CD4-positive, alpha-beta T cell treated with Interferon alpha-2 for 1 hour (primary cell): ENCODE results near the gene LMO3.

Source experiments
- DNase-seq, 2 donors: peaks; one replicate each; pipeline ENCODE4 v3.0.0-alpha.2; 2020 to 2022

The LMO3 gene

DNA sequence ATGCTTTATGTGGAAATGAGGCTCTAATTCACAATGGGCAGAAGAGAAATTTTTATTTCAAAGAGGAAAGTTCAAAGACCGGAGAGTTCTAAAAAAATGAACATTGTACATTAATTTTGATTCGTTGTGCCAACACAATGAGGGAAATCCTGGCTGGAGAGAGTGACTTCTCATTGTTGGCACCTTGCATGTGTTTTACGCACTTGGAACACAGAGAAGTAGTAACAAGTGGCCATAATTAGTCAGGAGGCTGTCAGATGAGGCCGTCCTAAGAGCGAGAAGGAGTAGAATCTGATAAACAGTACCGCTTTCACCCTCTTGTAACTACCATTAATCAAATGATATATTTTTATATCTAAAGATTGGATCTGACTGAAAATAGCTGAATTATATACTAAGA is 6.9 kb downstream of the LMO3 start:
- no peak for DNase-seq

DNA sequence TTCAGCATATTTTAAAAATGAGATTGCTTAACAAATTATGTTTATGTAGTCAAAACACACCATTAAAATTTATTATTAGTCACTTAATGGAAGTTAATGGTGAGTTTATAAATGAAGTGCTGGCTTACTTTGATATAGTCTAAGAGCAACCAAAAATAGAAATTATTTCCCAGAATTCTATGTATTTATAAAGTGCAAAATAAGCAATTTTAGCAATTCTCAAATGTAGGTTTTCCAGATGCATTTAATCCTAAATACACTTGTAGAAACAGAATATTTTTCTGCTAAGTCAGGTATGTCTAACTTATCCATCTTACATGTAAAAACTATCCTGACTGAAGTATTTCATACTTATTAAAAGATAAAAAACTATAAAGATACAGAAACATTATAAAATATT is 11.2 kb downstream of the LMO3 start:
- no peak for DNase-seq

DNA sequence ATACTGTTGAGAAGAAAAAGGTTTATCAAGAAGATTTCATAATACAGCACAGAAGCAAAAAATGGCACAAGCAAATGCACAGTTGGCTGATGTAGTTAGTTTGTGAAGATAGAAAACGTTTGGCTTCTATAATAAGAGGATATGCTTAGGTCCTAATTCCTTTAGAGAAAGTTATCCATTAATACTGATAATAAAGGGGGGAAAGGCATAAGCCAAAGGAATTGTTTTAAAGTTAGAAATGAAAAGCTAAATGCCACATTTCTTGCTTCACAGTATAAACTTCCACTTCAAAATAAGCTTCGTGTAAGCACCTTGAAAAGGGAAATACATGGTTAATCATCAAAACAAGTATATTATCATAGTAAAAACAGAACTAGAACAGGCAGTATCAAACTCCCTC is 12.4 kb downstream of the LMO3 start:
- no peak for DNase-seq

DNA sequence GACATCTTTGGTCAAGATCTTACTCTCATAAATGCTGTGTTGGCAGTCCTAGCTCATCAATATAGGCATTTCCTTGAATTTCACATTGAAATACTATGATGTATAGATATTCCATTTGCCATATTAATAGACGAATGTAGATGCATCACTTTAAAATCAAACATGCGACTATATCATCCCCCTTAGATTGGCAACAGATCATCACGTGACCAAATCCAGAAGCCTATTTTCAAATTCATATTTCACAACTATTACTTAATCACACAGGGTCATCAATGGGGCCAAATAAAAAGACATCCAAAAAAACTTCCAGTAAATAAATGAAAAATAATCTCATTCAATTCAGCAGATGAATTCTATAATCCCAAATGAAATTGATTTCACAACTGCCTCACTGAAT is 15.3 kb downstream of the LMO3 start:
- DNase-seq: no peak

GRCh38 chr12:16588812-16589211 is 17.1 kb downstream of the LMO3 start:
- DNase-seq: no peak

GRCh38 chr12:16587514-16587913 is 18.4 kb downstream of the LMO3 start:
- DNase-seq: no peak

GRCh38 chr12:16587110-16587453 is 18.9 kb downstream of the LMO3 start:
- DNase-seq: no peak

DNA sequence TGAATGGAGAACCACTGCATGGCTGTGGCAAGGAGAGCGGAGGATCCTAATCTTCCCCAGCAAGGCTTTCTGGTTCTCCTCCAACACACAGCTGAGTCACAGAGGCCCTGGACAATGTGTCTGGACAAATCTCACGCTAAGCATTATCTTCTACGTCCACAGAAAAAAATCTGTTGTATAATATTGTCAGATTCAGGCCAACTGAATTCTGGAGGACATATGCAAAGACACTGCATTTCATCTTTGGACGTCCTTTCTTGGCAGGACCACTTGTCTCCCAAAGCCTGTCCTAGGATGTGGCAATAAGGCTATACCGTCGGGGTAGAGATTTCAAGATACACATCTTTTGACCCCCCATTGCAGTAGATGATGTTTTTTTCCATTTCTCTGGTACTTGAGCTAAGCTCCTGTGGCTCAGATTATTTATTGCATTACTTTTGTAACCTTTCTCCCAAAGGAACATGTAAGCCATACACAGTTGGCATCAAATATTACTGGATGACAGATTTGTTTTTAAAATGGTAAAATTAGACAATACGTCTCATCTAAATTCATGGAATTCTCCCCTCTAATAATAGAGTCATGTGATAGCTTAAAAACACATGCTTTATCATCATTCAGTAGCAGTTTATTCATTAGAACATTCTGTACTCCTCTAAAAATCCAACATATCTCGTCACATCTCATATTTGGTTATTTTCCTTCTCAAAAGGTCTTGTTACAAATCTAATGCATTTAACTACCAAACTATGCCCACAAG is 19.4 kb downstream of the LMO3 start:
- DNase-seq: no peak

DNA sequence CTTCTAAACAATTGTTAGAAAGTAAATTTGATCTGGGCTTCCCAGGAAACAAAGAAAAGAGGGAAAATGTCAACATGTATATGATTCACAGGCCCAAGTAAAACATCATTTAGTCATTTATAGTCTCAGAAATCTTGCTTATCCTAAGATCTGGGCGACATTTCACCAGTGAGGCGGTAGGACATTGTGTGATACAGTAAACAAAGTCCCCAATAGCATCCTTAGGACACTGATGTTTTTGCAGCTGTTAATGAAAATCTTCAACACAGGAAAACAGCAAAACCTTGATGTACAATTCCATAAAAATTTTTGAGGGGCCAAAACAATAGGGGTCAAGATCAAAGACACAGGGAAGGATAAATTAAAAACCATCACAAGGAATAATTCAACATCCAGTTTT is 20.2 kb downstream of the LMO3 start:
- DNase-seq: no peak

- DNase-seq: no peak
Measured at GRCh38 chr12:16583969-16584745, 21.8 kb downstream of the LMO3 start.

DNA sequence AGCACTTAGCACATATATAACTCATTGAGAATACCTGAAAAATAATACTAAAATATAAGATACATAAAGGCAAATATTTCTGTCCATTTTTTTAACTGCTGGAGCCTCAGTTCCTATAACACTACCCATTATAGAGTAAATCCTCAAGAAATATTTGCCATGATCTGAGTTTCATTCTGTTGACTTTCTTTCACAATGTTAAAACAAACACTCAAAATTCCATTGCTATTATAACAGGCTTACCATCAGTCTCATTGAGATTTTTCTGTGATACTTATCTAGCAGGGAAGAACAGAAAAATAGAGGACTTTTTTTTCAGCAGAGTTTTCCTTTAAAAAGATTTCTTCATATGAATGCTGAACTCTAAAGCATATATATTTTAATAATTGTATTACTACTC is 24.5 kb downstream of the LMO3 start:
- no peak for DNase-seq

GRCh38 chr12:16579041-16579440 is 26.9 kb downstream of the LMO3 start:
- no peak for DNase-seq

DNA sequence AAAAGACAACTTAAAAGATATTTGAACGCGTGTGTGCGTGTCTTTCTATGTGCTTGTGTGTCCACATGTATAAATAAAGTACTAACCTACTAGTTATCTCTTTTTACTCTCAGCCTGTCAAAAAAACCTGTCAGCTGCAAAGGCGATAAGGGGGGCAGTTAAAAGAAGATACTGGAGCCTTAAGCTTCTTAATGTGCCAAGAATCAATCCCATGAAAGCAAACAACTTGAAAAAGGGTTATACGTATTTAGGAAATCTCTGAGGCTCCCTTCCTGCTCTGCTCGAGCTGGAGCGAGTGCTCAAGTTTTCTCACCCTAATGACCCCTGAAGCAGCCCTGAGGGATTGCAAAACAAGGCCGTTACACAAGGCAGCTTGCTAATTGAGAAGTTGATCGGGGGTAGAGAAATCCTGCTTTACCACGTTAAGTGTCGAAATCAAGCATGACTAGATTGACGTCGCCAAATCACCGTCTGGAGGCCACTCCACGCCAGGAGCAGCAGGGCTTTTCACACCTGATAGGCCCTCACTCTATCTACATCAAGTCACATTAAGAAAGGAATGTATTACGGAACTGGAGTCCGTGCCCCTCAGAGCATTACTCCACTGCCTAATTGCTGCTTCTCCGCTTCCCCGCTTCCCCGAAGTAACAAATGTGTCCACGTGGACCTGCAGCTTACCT is 32.4 kb downstream of the LMO3 start:
- DNase-seq: no peak

- DNase-seq: no peak
Measured at GRCh38 chr12:16568873-16569272, 37.1 kb downstream of the LMO3 start.

- DNase-seq: no peak
Measured at GRCh38 chr12:16564675-16565074, 41.3 kb downstream of the LMO3 start.

GRCh38 chr12:16563504-16563903 is 42.5 kb downstream of the LMO3 start:
- no peak for DNase-seq

DNA sequence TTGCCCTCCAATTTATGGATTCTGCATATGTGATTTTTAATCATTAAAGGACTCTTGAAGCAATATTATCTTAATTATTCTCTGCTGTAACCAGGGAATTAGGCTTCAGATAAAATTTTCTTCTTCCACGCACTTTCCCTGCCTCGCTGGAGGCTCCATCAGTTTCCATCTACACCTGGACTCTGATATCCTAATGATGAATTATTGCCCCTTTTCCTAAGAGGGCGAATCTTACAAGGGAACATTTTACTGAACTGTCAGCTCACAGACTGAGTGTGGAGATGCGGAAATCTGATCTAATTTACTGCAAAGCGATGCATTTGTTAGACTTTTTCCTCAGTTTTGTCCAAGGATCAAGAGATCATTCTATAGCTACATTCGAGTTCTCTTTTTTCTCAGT is 43.0 kb downstream of the LMO3 start:
- DNase-seq: no peak

DNA sequence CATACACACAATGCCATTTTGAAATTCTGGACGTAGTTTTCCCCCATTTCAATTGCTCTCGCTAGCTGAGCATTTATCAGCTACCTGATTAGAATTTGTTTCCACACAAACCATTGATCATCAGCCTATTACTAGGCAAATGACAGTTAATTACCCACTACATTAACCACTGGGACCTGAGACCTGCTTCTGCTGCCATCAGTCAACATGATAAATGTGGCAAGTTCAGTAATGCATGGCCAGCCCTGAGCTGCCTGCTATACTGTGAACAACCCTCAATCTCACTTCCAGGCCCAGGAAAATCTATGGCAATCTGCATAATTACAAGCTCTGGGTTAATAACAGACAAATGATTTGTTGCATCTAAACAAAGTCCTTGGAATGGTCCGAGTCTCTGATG is 43.5 kb downstream of the LMO3 start:
- DNase-seq: no peak

DNA sequence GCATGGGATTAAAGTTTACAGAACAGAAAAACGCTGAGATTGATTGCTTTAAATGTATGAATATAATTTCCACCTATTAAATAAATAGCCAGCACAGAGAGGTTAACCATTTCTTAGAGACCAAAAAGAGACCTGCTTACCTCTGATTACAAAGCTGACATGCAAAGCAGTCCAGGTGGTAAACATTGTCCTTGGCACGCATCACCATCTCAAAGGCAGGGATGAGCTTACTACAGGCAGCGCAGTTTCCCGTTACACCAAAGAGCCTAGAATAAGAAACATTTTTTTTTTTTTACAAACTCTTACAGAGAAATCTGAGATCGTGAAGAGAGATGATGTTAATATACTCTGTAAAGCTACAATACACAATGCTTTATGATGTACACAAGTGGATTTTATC is 45.7 kb downstream of the LMO3 start:
- DNase-seq: no peak

- no peak for DNase-seq
Measured at GRCh38 chr12:16555630-16556029, 50.3 kb downstream of the LMO3 start.

- no peak for DNase-seq
Measured at GRCh38 chr12:16553457-16553856, 52.5 kb downstream of the LMO3 start.

GRCh38 chr12:16552301-16552700 is 53.7 kb downstream of the LMO3 start:
- no peak for DNase-seq

GRCh38 chr12:16545836-16546235 is 60.1 kb downstream of the LMO3 start:
- no peak for DNase-seq

DNA sequence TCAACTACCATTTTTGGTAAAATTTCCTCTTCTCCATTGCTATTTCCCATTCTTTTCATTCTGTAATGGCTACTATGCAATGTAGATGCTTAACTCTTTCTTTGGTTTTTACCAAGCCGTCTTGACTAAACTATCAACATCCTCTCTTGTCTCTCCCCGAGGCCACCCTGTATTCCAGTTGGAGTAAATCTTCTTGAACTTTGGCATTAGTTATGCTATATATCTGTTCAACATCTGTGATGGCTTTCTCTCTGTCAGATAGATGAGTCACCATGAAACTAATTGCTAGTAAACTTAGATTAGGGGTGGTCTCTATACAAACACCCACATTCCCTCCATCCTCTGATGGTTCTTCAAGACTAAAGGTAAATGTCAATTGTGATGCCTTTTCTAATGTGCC is 63.4 kb downstream of the LMO3 start:
- DNase-seq: no peak
